HG03159 (cell line): ENCODE data around the gene NIFK.
"Not testable (repeated sequence)": the region's sequence is repeated elsewhere in the genome, so short reads cannot be mapped to it uniquely, and the experiment has no call there.

Source experiments
- ATAC-seq: cut with Tn5 transposase; IDR thresholded peaks from one replicate; pipeline ENCODE4 v1.9.1; 2021; ENCODE audit warnings: mild to moderate bottlenecking, moderate library complexity; ENCODE audit not compliant: unreplicated experiment

Gene NIFK

GRCh38 chr2:121735518-121736074 lies 1.1 kb downstream of the NIFK start:
- no peak for ATAC-seq

DNA sequence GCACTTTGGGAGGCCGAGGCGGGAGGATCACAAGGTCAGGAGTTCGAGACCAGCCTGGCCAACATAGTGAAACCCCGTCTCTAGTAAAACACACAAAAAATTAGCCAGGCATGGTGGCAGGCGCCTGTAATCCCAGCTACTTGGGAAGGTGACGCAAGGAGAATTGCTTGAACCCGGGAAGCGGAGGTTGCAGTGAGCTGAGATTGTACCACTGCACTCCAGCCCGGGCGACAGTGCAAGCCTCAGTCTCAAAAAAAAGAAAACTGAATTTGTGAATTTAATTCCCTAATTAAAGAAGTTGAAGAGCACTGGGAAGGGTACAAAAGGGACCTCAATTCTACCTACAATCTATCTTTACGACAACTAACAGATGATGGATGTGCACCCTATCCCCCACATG lies 2.1 kb downstream of the NIFK start:
- not testable (repeated sequence) for ATAC-seq

DNA sequence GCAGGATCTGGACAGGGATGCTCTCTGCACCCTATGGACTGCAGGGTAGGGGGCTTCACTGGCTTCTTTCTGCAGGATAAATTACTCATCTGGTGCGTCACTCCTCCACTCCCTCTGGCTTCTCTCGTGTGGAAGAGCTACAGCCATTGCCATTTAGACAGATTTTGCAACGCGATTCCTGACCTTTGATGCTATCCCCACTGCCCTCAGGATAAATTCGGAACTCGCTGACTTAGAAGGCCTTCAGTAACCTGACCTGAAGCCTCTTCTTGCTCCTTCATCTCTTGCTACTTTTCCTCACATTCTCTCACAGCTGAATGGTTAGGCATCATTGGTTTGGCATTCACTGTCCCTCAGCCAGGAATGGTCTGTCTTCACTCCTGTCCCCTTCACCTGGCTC lies 5.3 kb downstream of the NIFK start:
- ATAC-seq, result no peak

GRCh38 chr2:121727950-121728349 lies 8.7 kb downstream of the NIFK start:
- no peak for ATAC-seq

DNA sequence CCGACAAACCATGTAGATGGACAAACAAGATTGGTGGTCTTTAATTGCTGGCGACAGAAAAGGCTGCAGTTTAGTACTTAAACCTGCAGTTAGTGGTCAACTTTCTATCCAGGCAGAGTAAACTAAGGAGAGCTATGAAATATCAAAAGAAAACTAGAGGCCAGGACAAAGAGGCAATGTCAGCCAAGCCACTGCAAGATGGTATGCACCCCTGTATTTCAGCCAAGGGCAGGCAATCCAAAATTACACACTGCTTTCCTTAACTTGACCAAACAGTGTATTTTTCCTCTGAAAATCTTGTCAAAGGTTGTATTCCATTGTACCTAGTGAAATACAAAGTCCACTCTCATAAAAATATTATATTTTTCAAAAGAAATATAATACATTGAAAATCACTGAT lies 9.3 kb downstream of the NIFK start:
- no peak for ATAC-seq

- ATAC-seq, result no peak
These were observed 13.4 kb downstream of the NIFK start for GRCh38 chr2:121723316-121723715.

- no peak for ATAC-seq
These were observed 14.2 kb downstream of the NIFK start for GRCh38 chr2:121722479-121722878.

DNA sequence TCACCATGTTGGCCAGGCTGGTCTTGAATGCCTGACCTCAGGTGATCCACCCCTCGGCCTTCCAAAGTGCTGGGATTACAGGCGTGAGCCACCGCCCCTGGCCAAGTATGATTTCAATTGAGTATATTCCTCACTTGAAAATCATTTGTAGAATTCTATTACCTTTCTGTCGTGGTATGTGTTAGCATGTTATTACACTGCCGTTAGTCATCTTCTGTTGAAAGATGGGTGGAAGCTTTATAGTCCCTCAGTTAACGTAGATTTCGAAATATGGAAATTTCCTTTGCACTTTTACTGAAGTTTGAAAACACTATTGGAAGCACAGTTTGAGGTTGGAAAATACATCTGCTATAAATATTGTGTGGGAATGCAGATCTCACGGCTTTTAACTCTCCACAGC lies 14.7 kb downstream of the NIFK start:
- ATAC-seq, result no peak

DNA sequence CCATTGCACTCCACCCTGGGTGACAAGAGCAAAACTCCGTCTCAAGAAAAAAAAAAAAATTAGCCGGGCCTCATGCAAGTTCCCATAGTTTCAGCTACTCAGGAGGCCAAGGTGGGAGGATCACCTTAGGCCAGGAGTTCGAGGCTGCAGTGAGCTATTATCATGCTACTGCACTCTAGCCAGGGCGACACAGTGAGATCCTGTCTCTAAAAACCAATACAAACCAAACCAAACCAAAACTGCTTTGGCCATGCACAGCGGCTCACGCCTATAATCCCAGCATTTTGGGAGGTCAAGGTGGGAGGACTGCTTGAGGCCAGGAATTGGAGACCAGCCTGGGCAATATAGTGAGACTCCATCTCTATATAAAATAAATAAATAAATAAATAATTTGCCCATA lies 19.1 kb downstream of the NIFK start:
- no peak for ATAC-seq

GRCh38 chr2:121716126-121716525 lies 20.5 kb downstream of the NIFK start:
- ATAC-seq, result no peak

DNA sequence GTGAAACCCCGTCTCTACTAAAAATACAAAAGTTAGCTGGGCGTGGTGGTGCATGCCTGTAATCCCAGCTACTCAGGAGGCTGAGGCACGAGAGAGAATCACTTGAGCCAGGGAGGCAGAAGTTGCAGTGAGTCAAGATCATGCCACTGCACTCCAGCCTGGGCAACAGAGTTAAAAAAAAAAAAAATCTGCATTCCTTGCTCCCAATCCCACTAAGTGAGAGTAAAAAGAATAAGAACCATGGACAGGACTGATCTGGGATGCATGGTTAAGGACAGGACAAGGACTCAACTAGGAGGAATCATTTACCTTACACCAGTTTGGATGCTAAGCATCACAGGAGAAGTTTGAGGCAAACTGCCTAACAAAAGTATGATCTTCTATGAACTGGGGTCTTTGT lies 25.2 kb downstream of the NIFK start:
- ATAC-seq, result not testable (repeated sequence)

- no peak for ATAC-seq
These were observed 26.1 kb downstream of the NIFK start for GRCh38 chr2:121710470-121711170.

GRCh38 chr2:121709776-121710469 lies 26.8 kb downstream of the NIFK start:
- ATAC-seq, result no peak

GRCh38 chr2:121707920-121708361 lies 28.7 kb downstream of the NIFK start:
- ATAC-seq, result no peak

DNA sequence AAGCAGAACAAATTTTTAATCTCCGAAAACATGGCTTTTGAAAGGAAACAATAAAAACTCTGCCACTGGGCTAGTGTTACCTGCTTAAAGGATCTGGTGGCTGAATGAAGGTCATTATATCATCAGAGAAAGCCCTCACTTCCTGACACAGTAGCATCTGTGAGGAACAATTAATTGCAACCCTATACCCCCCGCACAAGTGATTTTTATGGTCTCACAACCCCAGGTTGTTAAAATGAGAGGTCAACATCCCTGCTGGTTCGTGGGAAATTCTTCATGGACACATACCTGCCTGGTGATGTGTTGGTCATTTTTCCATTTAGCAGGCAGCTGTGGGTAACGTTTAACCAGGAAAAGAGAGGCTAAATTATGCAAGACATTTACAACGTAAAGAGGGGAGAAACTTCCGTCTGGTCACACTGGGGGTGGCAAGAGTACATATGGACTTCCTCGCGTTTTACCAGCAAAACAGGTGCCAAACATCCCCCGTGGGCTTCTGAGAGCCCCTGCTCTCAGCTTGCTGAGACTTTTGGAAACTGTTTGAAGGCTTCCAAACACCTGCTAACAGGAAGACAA lies 29.2 kb downstream of the NIFK start:
- ATAC-seq, result no peak

- ATAC-seq, result no peak
These were observed 30.7 kb downstream of the NIFK start for GRCh38 chr2:121705958-121706357.

- ATAC-seq, result no peak
These were observed 31.3 kb downstream of the NIFK start for GRCh38 chr2:121705390-121705789.

DNA sequence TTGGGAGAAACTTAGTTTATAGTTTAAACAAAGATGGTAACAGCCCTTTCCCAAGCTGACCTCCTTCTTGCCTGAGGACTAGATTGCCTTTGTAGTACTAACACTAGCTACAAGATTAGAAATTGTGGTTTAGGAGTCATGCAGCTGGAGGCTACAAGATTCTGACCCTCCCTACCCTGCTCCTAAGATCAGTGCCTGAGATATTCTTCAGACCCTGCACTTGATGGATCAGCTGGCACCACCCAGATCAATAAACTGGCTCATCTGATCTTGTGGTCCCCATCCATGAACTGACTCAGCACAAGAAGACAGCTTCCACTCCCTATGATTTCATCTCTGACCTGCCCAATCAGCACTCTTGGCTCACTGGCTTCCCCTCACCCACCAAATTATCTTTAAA lies 34.9 kb downstream of the NIFK start:
- not testable (repeated sequence) for ATAC-seq

DNA sequence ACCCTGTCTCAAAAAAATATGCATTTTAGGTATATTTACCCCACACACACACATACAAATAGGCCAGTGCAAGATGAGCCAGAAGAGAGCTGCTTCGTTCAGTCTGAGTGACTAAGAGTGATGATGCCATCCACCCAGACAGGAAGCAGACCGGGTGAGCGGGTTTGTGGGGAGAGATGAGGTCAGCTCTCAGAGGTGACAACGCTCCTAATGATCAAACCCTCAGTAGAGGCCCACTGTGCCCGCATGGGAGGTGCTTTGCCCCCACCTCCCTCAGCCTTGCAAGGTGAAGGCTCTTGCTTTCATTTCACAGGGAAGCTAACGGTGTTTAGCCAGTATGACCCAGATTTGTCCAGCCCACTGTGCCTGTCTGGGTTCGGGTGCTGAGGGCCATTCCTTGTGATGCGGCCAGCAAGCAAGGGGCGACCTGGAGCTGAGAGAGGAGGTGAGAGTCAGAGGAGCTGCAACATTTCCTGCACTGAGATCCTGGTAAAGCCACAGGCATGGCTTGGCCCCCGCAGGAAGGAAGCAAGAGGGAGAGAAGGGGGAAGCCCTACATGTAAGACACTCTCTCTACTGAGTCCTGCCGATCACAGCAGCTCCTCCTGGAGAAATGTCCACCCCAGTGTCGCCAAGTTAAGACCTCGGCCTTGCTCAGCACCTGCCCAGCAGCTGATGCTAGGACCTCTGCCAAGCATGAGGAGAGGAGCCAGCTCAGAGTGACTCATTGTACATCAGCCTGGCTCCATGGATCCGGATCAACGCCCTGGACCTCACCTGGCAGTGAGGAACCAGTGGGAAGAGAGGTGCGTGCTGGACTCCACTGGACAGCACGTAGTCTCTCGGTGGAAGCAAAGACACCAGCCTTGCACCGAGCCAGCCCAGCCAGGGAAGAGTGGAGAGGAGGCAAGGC lies 37.0 kb downstream of the NIFK start:
- ATAC-seq, result peak; percentile 100

DNA sequence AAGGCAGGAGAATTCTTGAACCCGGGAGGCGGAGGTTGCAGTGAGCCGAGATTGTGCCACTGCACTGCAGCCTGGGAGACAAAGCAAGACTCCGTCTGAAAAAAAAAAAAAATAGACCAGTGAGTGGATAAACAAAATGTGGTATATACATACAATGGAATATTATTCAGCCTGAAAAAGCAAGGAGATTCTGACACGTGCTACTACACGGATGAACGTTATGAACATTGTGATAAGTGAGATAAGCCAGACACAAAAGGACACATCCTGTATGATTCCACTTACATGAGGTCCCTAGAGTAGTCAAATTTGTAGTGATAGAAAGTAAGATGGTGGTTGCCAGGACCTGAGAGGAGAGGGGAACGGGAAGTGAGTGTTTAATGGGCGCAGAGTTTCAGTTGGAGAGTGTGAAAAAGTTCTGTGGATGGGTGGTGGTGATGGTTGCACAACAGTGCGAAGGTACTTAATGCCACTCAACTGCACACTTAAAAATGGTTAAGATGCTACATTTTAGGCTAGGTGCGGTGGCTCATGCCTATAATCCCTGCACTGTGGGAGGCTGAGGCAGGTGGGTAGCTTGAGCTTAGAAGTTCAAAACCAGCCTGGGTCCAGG lies 38.3 kb downstream of the NIFK start:
- ATAC-seq, result no peak
